ENCODE data around the gene LIPC. TPM values are rescaled to one million over a fixed set of nuclear protein-coding genes. Genes with fewer than 3 reads are reported as not detected.

LIPC gene
- total RNA-seq, 1 experiment from 2014 or later = not detected

DNA sequence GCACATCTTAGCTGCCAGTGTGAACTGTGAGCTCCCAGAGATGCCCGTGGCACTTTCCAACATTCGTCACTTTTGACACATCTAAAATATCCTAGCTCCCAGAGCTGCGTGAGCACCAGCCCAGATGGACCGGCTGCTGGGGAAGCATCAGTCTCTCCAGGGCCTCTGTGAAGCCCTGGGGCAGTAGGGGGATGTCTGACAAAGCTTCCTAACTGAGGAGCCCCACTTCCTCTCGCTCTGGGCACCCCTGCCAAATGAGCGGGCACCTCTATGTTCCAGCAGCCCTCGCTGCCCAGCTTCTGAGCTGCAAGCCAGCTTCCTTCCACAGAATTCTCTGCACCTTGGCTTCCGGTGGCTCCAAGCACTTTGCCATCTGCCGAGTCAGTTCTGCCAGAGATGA is 91.1 kb downstream of the LIPC start (continued):
- TF ChIP-seq, protein P1, sequence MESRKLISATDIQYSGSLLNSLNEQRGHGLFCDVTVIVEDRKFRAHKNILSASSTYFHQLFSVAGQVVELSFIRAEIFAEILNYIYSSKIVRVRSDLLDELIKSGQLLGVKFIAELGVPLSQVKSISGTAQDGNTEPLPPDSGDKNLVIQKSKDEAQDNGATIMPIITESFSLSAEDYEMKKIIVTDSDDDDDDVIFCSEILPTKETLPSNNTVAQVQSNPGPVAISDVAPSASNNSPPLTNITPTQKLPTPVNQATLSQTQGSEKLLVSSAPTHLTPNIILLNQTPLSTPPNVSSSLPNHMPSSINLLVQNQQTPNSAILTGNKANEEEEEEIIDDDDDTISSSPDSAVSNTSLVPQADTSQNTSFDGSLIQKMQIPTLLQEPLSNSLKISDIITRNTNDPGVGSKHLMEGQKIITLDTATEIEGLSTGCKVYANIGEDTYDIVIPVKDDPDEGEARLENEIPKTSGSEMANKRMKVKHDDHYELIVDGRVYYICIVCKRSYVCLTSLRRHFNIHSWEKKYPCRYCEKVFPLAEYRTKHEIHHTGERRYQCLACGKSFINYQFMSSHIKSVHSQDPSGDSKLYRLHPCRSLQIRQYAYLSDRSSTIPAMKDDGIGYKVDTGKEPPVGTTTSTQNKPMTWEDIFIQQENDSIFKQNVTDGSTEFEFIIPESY (IDR thresholded peaks at IDR 0.05; ENCODE audit: extremely low read depth, insufficient replicate concordance, low read length) = no peak
- no peak for TF ChIP-seq POLR2AphosphoS5 (IDR thresholded peaks at IDR 0.05; ENCODE audit: low read depth, low read length)
- TF ChIP-seq ZFX (IDR thresholded peaks at IDR 0.05) = no peak
- TF ChIP-seq EZH2phosphoT487 (IDR thresholded peaks at IDR 0.05; ENCODE audit: borderline replicate concordance) = no peak
- TF ChIP-seq TCF7L2 (IDR thresholded peaks at IDR 0.05; ENCODE audit: borderline replicate concordance, extremely low read depth, insufficient read depth, insufficient read length) = no peak
- TF ChIP-seq JUND (IDR thresholded peaks at IDR 0.05) = no peak
- TF ChIP-seq YY1 (IDR thresholded peaks at IDR 0.05; ENCODE audit: extremely low read depth, insufficient replicate concordance, low read depth, low read length) = no peak

DNA sequence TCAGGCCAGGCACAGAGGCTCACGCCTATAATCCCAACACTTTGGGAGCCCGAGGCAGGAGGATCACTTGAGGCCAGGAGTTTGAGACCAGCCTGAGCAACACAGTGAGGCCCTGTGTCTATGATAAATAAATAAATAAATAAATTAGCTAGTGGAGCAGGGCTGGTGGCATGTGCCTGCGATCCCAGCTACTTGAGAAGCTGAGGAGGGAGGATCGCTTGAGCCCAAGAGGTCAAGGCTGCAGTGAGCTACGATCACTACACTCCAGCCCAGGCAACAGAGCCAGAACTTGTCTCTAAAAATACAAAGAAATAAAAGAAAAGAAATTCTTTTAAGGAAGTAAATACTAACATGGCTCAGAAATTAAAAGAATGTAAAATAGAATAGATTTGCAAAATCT is 91.8 kb downstream of the LIPC start:
- intact Hi-C loops (cut with micrococcal nuclease) = no loop called here
- Histone ChIP-seq H3K9ac (ENCODE audit: low read length) (no peak overlapping the region), H3K36me3 (ENCODE audit: control insufficient read depth in 1 of 2, insufficient read depth in 2 of 2, low read length in 2 of 2) (no peaks in the 10 kb centered on the region), H3K9me3 (ENCODE audit: control insufficient read depth in 1 of 2, insufficient read depth in 1 of 2, low read depth in 1 of 2, low read length in 2 of 2) (no peaks in the 10 kb centered on the region), H3K4me3 (replicated peaks in 1 of 2; ENCODE audit: low read depth in 1 of 2, low read length in 2 of 2) (no peak overlapping the region), H3K27me3 (ENCODE audit: insufficient read depth, low read length) (no peaks in the 10 kb centered on the region), H3K27ac (ENCODE audit: low read depth, low read length) (no peak overlapping the region), H2AFZ (ENCODE audit: low read depth, low read length, poor library complexity, severe bottlenecking) (no peak overlapping the region), H3K79me2 (ENCODE audit: insufficient read depth, low read length) (no peaks in the 10 kb centered on the region), H4K20me1 (ENCODE audit: insufficient read depth) (no peaks in the 10 kb centered on the region), H3K4me2 (ENCODE audit: low read length) (no peak overlapping the region), H3K4me1 (ENCODE audit: control insufficient read depth in 1 of 2, insufficient read depth in 2 of 2, low read length in 2 of 2) (peaks cover 9 to 23% of the 10 kb centered on the region in 2 experiments; a peak in 3 of 4 replicates), H3K9me2 (ENCODE audit: insufficient read depth) (no peaks in the 10 kb centered on the region)
- ATAC-seq (no peak), DNase-seq (ENCODE audit: low read depth, low spot score) (no peak)
- ChIA-PET CTCF (no interaction called here), RAD21 (ENCODE audit: low non-redundant PET in 1 of 2, low total read pairs in 2 of 2, uncharacterized antibody in 2 of 2, unreplicated experiment in 2 of 2) (no interaction called here), POLR2A (interaction anchor here (0.5 to 1.1 kb wide), 2 partner anchors 8 to 25 kb away, joined by 3 to 4 read pairs; no protein-coding TSS in a partner anchor)
- no TSS peak for BruUV-seq (replicated peaks)
- TF ChIP-seq POLR2A (IDR thresholded peaks at IDR 0.05; ENCODE audit: borderline replicate concordance, extremely low read depth, insufficient read depth, insufficient read length) = no peak
- TF ChIP-seq SIN3A (IDR thresholded peaks at IDR 0.05; ENCODE audit: low read depth) = no peak
- no peak for TF ChIP-seq SP1 (IDR thresholded peaks at IDR 0.05; ENCODE audit: low read depth)
- no peak for TF ChIP-seq ELF1 (IDR thresholded peaks at IDR 0.05; ENCODE audit: borderline replicate concordance, low read depth)
- no peak for TF ChIP-seq TCF7L2 (IDR thresholded peaks at IDR 0.05; ENCODE audit: borderline replicate concordance, extremely low read depth, insufficient read depth, insufficient read length)
- TF ChIP-seq CBX3 (IDR thresholded peaks at IDR 0.05; ENCODE audit: low read depth) = no peak
- no peak for TF ChIP-seq EZH2 (IDR thresholded peaks at IDR 0.05)
- TF ChIP-seq EGR1 (IDR thresholded peaks at IDR 0.05; ENCODE audit: low read depth) = no peak
- TF ChIP-seq, protein P2, sequence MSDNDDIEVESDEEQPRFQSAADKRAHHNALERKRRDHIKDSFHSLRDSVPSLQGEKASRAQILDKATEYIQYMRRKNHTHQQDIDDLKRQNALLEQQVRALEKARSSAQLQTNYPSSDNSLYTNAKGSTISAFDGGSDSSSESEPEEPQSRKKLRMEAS (IDR thresholded peaks at IDR 0.05) = no peak
- no peak for TF ChIP-seq EZH2phosphoT487 (IDR thresholded peaks at IDR 0.05; ENCODE audit: borderline replicate concordance)
- TF ChIP-seq ZFX (IDR thresholded peaks at IDR 0.05) = no peak
- TF ChIP-seq, protein P3, sequence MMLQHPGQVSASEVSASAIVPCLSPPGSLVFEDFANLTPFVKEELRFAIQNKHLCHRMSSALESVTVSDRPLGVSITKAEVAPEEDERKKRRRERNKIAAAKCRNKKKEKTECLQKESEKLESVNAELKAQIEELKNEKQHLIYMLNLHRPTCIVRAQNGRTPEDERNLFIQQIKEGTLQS (IDR thresholded peaks at IDR 0.05) = no peak
- no peak for TF ChIP-seq CEBPB (IDR thresholded peaks at IDR 0.05; ENCODE audit: low read depth)
- TF ChIP-seq POLR2AphosphoS5 (IDR thresholded peaks at IDR 0.05; ENCODE audit: low read depth, low read length) = no peak
- TF ChIP-seq RAD21 (IDR thresholded peaks at IDR 0.05; ENCODE audit: low read depth) = no peak
